Fibroblast of skin of right quadriceps (primary cell): ENCODE measurements around the gene CFHR4.
"Not testable (repeated sequence)": the region's sequence is repeated elsewhere in the genome, so short reads cannot be mapped to it uniquely, and the experiment has no call there.

Experiments used
- DNase-seq: peaks from one replicate; pipeline ENCODE4 v3.0.0-alpha.2; 2013

Gene CFHR4

GRCh38 chr1:196887515-196888239, at the start of gene CFHR4:
TSS of gene CFHR4 (plus strand) at chr1:196888052. CDS start at chr1:196888151, 99 bp downstream.
- no peak for DNase-seq

- DNase-seq: not testable (repeated sequence)
Observed at GRCh38 chr1:196849613-196850492, 38.0 kb upstream of the CFHR4 start.

GRCh38 chr1:196856053-196856452, 31.8 kb upstream of the CFHR4 start:
- DNase-seq: no peak

GRCh38 chr1:196857188-196857587, 30.7 kb upstream of the CFHR4 start:
- no peak for DNase-seq

GRCh38 chr1:196858811-196859210, 29.0 kb upstream of the CFHR4 start:
- DNase-seq: no peak

- no peak for DNase-seq
Observed at GRCh38 chr1:196860323-196860884, 27.4 kb upstream of the CFHR4 start.

GRCh38 chr1:196861429-196861828, 26.4 kb upstream of the CFHR4 start:
- no peak for DNase-seq

GRCh38 chr1:196866974-196867373, 20.9 kb upstream of the CFHR4 start:
- DNase-seq: no peak

- no peak for DNase-seq
Observed at GRCh38 chr1:196873385-196873784, 14.5 kb upstream of the CFHR4 start.

- no peak for DNase-seq
Observed at GRCh38 chr1:196875935-196876334, 11.9 kb upstream of the CFHR4 start.

- DNase-seq: peak; percentile 13
Observed at GRCh38 chr1:196877964-196878363, 9.9 kb upstream of the CFHR4 start.

GRCh38 chr1:196886560-196886959, 1.3 kb upstream of the CFHR4 start:
- not testable (repeated sequence) for DNase-seq

GRCh38 chr1:196890668-196891067, 2.8 kb downstream of the CFHR4 start:
- no peak for DNase-seq

GRCh38 chr1:196891251-196891650, 3.4 kb downstream of the CFHR4 start:
- no peak for DNase-seq

GRCh38 chr1:196896355-196896754, 8.5 kb downstream of the CFHR4 start:
- no peak for DNase-seq

GRCh38 chr1:196897158-196897828, 9.4 kb downstream of the CFHR4 start:
- no peak for DNase-seq

- no peak for DNase-seq
Observed at GRCh38 chr1:196902344-196902743, 14.5 kb downstream of the CFHR4 start.

- DNase-seq: peak; percentile 1
Observed at GRCh38 chr1:196910215-196910614, 22.4 kb downstream of the CFHR4 start.

GRCh38 chr1:196912283-196912682, 24.4 kb downstream of the CFHR4 start:
- not testable (repeated sequence) for DNase-seq

GRCh38 chr1:196926839-196927238, 39.0 kb downstream of the CFHR4 start:
- DNase-seq: peak; percentile 13

- DNase-seq: not testable (repeated sequence)
Observed at GRCh38 chr1:196932853-196933252, 45.0 kb downstream of the CFHR4 start.

- no peak for DNase-seq
Observed at GRCh38 chr1:196933531-196934189, 45.8 kb downstream of the CFHR4 start.
